WERI-Rb-1 (cell line): ENCODE results near the gene NT5C1A.

Source experiments
- DNase-seq: peaks from one replicate; pipeline ENCODE4 v3.0.0-alpha.2; 2020
- H3K27ac ChIP-seq: fragments of 250-450 bp; sonication (Bioruptor Pico); 2 replicates; pipeline ENCODE4 v1.5.1; 2020; ENCODE audit warnings: mild to moderate bottlenecking, moderate library complexity
- H3K27me3 ChIP-seq: fragments of 250-450 bp; sonication (Bioruptor Pico); 2 replicates; pipeline ENCODE4 v1.5.1; 2021; ENCODE audit warnings: mild to moderate bottlenecking, low read depth, moderate library complexity; ENCODE audit not compliant: insufficient read depth, severe bottlenecking
- H3K36me3 ChIP-seq: fragments of 250-450 bp; sonication (Bioruptor Pico); 2 replicates; pipeline ENCODE4 v1.5.1; 2020; ENCODE audit warnings: mild to moderate bottlenecking, moderate library complexity
- H3K4me3 ChIP-seq: 2 replicates; pipeline ENCODE4 v1.5.1; 2011; ENCODE audit warnings: low read depth, mild to moderate bottlenecking, control low read depth, low read length
- H3K9me3 ChIP-seq: fragments of 250-450 bp; sonication (Bioruptor Pico); 2 replicates; pipeline ENCODE4 v1.5.1; 2021; ENCODE audit warnings: mild to moderate bottlenecking, moderate library complexity; ENCODE audit not compliant: severe bottlenecking
- CTCF ChIP-seq: IDR thresholded peaks from 2 replicates; pipeline ENCODE4 v1.5.1; 2011; ENCODE audit warnings: low read depth, mild to moderate bottlenecking, control low read depth, inconsistent platforms, low read length

NT5C1A gene

GRCh38 chr1:39652105-39652504 is 19.8 kb downstream of the NT5C1A start:
- DNase-seq: no peak
- H3K27ac ChIP-seq: no peak overlapping the region
- H3K9me3 ChIP-seq: no peaks in the 10 kb centered on the region
- no peak overlapping the region for H3K4me3 ChIP-seq
- no peaks in the 10 kb centered on the region for H3K27me3 ChIP-seq
- no peak for TF ChIP-seq CTCF
- H3K36me3 ChIP-seq: no peaks in the 10 kb centered on the region

- H3K9me3 ChIP-seq: no peaks in the 10 kb centered on the region
- H3K36me3 ChIP-seq: no peaks in the 10 kb centered on the region
- no peak overlapping the region for H3K4me3 ChIP-seq
- DNase-seq: no peak
- H3K27me3 ChIP-seq: no peaks in the 10 kb centered on the region
- H3K27ac ChIP-seq: no peak overlapping the region
- no peak for TF ChIP-seq CTCF
Measured at GRCh38 chr1:39650431-39650830, 21.5 kb downstream of the NT5C1A start.

GRCh38 chr1:39649636-39650185 is 22.2 kb downstream of the NT5C1A start:
- Histone ChIP-seq H3K4me3 (no peak overlapping the region), H3K36me3 (no peaks in the 10 kb centered on the region), H3K9me3 (no peaks in the 10 kb centered on the region), H3K27ac (no peak overlapping the region), H3K27me3 (no peaks in the 10 kb centered on the region)
- DNase-seq: no peak
- no peak for TF ChIP-seq CTCF

GRCh38 chr1:39648496-39648895 is 23.4 kb downstream of the NT5C1A start:
- H3K36me3 ChIP-seq: no peaks in the 10 kb centered on the region
- H3K27ac ChIP-seq: no peak overlapping the region
- no peaks in the 10 kb centered on the region for H3K9me3 ChIP-seq

GRCh38 chr1:39647247-39647646 is 24.7 kb downstream of the NT5C1A start:
- H3K27ac ChIP-seq: peak overlapping the region; percentile 36; the same call in 1 of the 2 replicates
- H3K36me3 ChIP-seq: no peaks in the 10 kb centered on the region
- no peak for DNase-seq
- H3K4me3 ChIP-seq: no peak overlapping the region
- no peaks in the 10 kb centered on the region for H3K9me3 ChIP-seq
- H3K27me3 ChIP-seq: no peaks in the 10 kb centered on the region
- no peak for TF ChIP-seq CTCF

More at GRCh38 chr1:39648496-39648895, 23.4 kb downstream of the NT5C1A start:
- H3K27me3 ChIP-seq: no peaks in the 10 kb centered on the region
- DNase-seq: no peak
- H3K4me3 ChIP-seq: no peak overlapping the region
- TF ChIP-seq CTCF: no peak
